Measurements from ENCODE around the gene NR2E1.
A peak's percentile ranks its signal among the peaks of the same experiment; 100 is the strongest.

The NR2E1 gene

DNA sequence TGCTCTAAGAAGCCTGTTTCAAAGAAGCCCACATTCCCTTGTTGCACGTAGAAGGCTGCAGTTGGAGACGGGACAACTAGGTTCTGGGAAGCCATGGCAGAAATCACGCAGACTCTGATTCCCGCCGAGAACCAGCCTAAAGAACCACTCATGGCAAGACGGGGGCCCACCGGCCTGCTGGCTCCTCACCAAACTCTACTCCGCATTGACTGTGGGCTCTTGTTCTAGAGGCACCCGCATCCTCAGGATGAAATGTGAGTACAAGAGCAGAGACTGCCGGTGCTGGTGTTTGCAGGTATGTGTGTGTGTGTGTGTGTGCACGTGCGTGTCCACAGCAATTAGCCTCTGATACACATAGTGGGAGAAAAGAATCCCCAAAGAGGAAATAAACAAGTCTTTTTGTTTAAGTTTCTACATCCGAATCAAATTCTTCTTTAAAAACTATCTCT is 42.3 kb upstream of the NR2E1 start:
- TF ChIP-seq, protein P1, sequence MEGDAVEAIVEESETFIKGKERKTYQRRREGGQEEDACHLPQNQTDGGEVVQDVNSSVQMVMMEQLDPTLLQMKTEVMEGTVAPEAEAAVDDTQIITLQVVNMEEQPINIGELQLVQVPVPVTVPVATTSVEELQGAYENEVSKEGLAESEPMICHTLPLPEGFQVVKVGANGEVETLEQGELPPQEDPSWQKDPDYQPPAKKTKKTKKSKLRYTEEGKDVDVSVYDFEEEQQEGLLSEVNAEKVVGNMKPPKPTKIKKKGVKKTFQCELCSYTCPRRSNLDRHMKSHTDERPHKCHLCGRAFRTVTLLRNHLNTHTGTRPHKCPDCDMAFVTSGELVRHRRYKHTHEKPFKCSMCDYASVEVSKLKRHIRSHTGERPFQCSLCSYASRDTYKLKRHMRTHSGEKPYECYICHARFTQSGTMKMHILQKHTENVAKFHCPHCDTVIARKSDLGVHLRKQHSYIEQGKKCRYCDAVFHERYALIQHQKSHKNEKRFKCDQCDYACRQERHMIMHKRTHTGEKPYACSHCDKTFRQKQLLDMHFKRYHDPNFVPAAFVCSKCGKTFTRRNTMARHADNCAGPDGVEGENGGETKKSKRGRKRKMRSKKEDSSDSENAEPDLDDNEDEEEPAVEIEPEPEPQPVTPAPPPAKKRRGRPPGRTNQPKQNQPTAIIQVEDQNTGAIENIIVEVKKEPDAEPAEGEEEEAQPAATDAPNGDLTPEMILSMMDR (IDR thresholded peaks at IDR 0.05) = no peak

DNA sequence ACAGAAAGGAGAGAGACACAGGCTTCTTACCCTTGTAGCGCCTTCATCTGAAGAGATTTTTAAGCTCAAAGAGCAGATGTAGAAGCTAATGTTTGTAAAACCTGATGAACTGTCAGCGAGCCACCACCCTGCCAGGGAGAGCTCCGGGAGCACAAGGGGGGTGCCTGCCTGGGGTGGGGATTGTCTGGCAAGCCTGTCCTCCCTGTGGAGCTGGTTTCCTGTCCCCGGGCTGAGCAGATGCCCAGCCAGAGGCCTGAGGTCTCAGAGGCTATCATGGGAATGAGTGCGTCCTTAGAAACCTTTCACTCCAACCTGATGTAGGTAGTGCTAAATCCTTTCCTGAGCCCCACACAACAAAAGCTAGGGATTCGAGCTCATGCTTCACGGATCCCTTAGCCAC is 41.9 kb upstream of the NR2E1 start:
- Histone ChIP-seq H2AFZ (peak overlapping the region; percentile 66), H3K9me3 (ENCODE audit: control insufficient read depth, low read length) (no peaks in the 10 kb centered on the region), H3K4me2 (ENCODE audit: low read length) (peak overlapping the region; percentile 47), H3K27me3 (ENCODE audit: control insufficient read depth, insufficient read depth, low read length) (no peaks in the 10 kb centered on the region), H3K79me2 (no peaks in the 10 kb centered on the region), H3K4me3 (ENCODE audit: low read depth, low read length) (peak overlapping the region; percentile 14), H3K4me1 (peaks cover 20% of the 10 kb centered on the region), H3K9ac (no peak overlapping the region), H3K27ac (peak overlapping the region; percentile 82), H3K36me3 (ENCODE audit: control insufficient read depth, insufficient read depth, low read length) (no peaks in the 10 kb centered on the region)
- TF ChIP-seq, protein P1 (IDR thresholded peaks at IDR 0.05) = no peak

More for the DNA sequence above, 42.3 kb upstream of the NR2E1 start:
- no peak overlapping the region for H3K9ac ChIP-seq
- peak overlapping the region; percentile 14 for H3K4me3 ChIP-seq (ENCODE audit: low read depth, low read length)
- H2AFZ ChIP-seq = peak overlapping the region; percentile 66
- peaks cover 24% of the 10 kb centered on the region for H3K4me1 ChIP-seq
- H3K79me2 ChIP-seq = no peaks in the 10 kb centered on the region
- H3K27ac ChIP-seq = peak overlapping the region; percentile 82
- peak overlapping the region; percentile 47 for H3K4me2 ChIP-seq (ENCODE audit: low read length)
- no peaks in the 10 kb centered on the region for H3K36me3 ChIP-seq (ENCODE audit: control insufficient read depth, insufficient read depth, low read length)
- H3K27me3 ChIP-seq (ENCODE audit: control insufficient read depth, insufficient read depth, low read length) = no peaks in the 10 kb centered on the region
- no peaks in the 10 kb centered on the region for H3K9me3 ChIP-seq (ENCODE audit: control insufficient read depth, low read length)

DNA sequence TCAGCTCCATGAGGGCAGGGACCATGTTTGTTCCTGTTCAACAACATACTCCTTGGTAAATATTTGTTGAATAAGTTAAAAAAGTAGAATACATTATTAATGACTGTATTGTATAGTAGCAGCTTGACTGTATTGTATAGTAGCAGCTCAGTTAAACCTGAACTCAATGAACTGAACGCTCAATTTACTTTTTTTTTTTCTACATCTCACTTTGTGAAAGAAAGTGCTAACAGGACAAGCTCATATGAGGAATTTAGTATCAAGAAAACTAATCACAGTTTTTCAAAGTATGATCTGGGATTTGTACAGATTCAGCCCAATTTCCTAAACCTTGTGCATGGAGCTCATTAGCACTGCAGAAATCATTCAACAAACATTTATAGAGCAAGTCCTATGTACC is 38.8 kb upstream of the NR2E1 start:
- Histone ChIP-seq H3K9ac (no peak overlapping the region), H3K4me1 (peaks cover 20% of the 10 kb centered on the region), H3K4me2 (ENCODE audit: low read length) (no peak overlapping the region), H3K4me3 (ENCODE audit: low read depth, low read length) (no peak overlapping the region), H2AFZ (no peak overlapping the region), H3K9me3 (ENCODE audit: control insufficient read depth, low read length) (no peaks in the 10 kb centered on the region), H3K27me3 (ENCODE audit: control insufficient read depth, insufficient read depth, low read length) (no peaks in the 10 kb centered on the region), H3K36me3 (ENCODE audit: control insufficient read depth, insufficient read depth, low read length) (no peaks in the 10 kb centered on the region), H3K27ac (no peak overlapping the region), H3K79me2 (no peaks in the 10 kb centered on the region)
- TF ChIP-seq, protein P1 (IDR thresholded peaks at IDR 0.05) = no peak

DNA sequence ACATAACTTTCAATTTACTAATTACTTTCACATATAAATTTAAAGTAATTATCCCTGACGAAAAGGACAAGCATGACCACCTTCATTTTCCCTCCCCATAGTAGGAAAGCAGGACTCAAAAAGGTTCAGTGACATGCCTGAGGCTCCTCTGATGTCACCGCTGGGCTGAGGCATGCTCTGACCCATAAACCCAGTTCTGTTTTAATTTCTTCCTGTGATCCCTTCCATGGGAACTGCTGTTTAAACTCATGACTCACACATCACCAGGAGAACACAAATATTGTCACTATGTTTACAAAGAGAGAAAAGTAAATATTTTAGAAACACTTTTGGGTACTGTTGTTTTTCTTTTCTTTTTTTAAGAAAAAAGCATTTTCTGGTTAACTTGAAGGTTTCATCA is 38.0 kb upstream of the NR2E1 start:
- Histone ChIP-seq H2AFZ (no peak overlapping the region), H3K9ac (no peak overlapping the region), H3K36me3 (ENCODE audit: control insufficient read depth, insufficient read depth, low read length) (no peaks in the 10 kb centered on the region), H3K4me3 (ENCODE audit: low read depth, low read length) (no peak overlapping the region), H3K79me2 (no peaks in the 10 kb centered on the region), H3K4me2 (ENCODE audit: low read length) (no peak overlapping the region), H3K27ac (no peak overlapping the region), H3K27me3 (ENCODE audit: control insufficient read depth, insufficient read depth, low read length) (no peaks in the 10 kb centered on the region), H3K9me3 (ENCODE audit: control insufficient read depth, low read length) (no peaks in the 10 kb centered on the region), H3K4me1 (peaks cover 18% of the 10 kb centered on the region)
- TF ChIP-seq, protein P1 (IDR thresholded peaks at IDR 0.05) = no peak

DNA sequence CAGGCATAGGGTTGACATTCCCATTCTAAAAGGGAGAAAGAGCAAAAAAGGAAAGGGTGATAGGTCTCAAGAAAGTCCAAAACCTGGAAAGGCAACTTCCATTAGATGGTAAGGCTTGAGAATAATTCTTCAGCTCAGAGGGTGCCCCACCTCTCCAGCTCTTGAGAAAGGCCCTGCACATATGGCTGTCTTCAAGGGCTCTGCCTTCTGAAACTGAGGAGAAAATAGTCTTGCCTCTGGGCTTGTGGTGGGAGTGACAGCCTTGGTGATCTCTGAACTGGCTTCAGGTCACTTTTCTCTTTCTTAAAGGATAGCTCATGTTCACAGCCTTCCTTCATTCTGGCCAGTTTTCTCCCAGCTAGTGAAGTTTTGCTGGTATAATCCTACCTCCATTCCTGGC is 35.6 kb upstream of the NR2E1 start:
- TF ChIP-seq, protein P1 (IDR thresholded peaks at IDR 0.05) = no peak
- H3K27me3 ChIP-seq (ENCODE audit: control insufficient read depth, insufficient read depth, low read length) = no peaks in the 10 kb centered on the region
- H3K4me2 ChIP-seq (ENCODE audit: low read length) = no peak overlapping the region
- no peaks in the 10 kb centered on the region for H3K79me2 ChIP-seq
- H3K36me3 ChIP-seq (ENCODE audit: control insufficient read depth, insufficient read depth, low read length) = no peaks in the 10 kb centered on the region
- no peaks in the 10 kb centered on the region for H3K9me3 ChIP-seq (ENCODE audit: control insufficient read depth, low read length)
- H2AFZ ChIP-seq = no peak overlapping the region
- no peak overlapping the region for H3K4me3 ChIP-seq (ENCODE audit: low read depth, low read length)
- H3K9ac ChIP-seq = no peak overlapping the region
- H3K4me1 ChIP-seq = peaks cover 6% of the 10 kb centered on the region
- H3K27ac ChIP-seq = no peak overlapping the region

Measured in parathyroid adenoma (tissue), 2 donors.